GM18505 (cell line): ENCODE data around the gene DEDD.

Source experiments
- ATAC-seq: cut with Tn5 transposase; IDR thresholded peaks from one replicate; pipeline ENCODE4 v1.9.1; 2021; ENCODE audit not compliant: unreplicated experiment
- POLR2A ChIP-seq: IDR thresholded peaks from 4 replicates; pipeline ENCODE4 v1.6.1; 2011; ENCODE audit warnings: borderline replicate concordance; ENCODE audit not compliant: insufficient read depth, insufficient read length; ENCODE audit errors: extremely low read depth

Gene DEDD

GRCh38 chr1:161158316-161159010 is 26.0 kb upstream of the DEDD start:
- ATAC-seq = no peak
- no peak for TF ChIP-seq POLR2A

GRCh38 chr1:161157867-161158266 is 25.4 kb upstream of the DEDD start:
- TF ChIP-seq POLR2A = no peak
- no peak for ATAC-seq

GRCh38 chr1:161153682-161154337 is 21.3 kb upstream of the DEDD start, which contains the start of gene UFC1:
Gene UFC1, plus strand, starts transcription at chr1:161153978. Its CDS starts 20 bp downstream, at chr1:161153998.
- ATAC-seq = peak; percentile 80
- peak; percentile 89 for TF ChIP-seq POLR2A

GRCh38 chr1:161153176-161153575 is 20.7 kb upstream of the DEDD start:
- ATAC-seq = no peak
- no peak for TF ChIP-seq POLR2A

- ATAC-seq = no peak
- no peak for TF ChIP-seq POLR2A
Measured at GRCh38 chr1:161145832-161146231, 13.4 kb upstream of the DEDD start.

- ATAC-seq = no peak
- no peak for TF ChIP-seq POLR2A
Measured at GRCh38 chr1:161140755-161141400, 8.4 kb upstream of the DEDD start.

- ATAC-seq = no peak
Measured at GRCh38 chr1:161139766-161140165, 7.3 kb upstream of the DEDD start.

GRCh38 chr1:161138431-161138830 is 6.0 kb upstream of the DEDD start:
- no peak for ATAC-seq
- TF ChIP-seq POLR2A = no peak

More at GRCh38 chr1:161139766-161140165, 7.3 kb upstream of the DEDD start:
- TF ChIP-seq POLR2A = no peak

- TF ChIP-seq POLR2A = no peak
- ATAC-seq = no peak
Measured at GRCh38 chr1:161137881-161138280, 5.4 kb upstream of the DEDD start.

- ATAC-seq = no peak
- no peak for TF ChIP-seq POLR2A
Measured at GRCh38 chr1:161133220-161133740, 813 bp upstream of the DEDD start.

GRCh38 chr1:161131523-161132409 is 701 bp downstream of the DEDD start:
- ATAC-seq = no peak
- no peak for TF ChIP-seq POLR2A

- no peak for TF ChIP-seq POLR2A
- no peak for ATAC-seq
Measured at GRCh38 chr1:161130266-161130665, 2.2 kb downstream of the DEDD start.
